ENCODE results near the gene NEO1. TPM values are rescaled to one million over a fixed set of nuclear protein-coding genes. Genes with fewer than 3 reads are reported as not detected.

The NEO1 gene
- total RNA-seq, 4 donors from 2014 or later, result 11.5 to 80.3 (median 36.1) TPM

DNA sequence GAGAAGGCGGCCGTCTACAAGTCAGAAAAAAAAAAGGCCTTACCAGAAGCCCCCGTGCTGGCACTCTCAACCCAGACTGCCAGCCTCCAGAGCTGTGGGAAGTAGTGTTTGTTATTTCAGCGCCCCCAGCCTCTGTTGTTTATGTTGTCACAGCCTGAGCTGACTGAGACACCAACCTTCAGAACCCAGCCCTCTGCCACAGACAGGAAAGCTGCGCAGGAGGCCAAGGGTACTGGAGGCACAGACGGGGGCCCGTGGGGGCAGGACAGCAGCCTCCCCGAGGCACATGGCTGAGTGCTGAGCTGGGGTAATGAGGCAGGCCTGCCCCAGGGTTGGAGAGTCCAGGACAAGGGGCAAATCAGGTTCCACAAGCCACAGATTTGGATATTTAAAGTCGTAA, 282.8 kb downstream of the NEO1 start:
- H3K4me3 ChIP-seq, result no peak overlapping the region
- no peaks in the 10 kb centered on the region for H3K4me1 ChIP-seq
- DNase-seq, result no peak
- no peaks in the 10 kb centered on the region for H3K9me3 ChIP-seq
- no peak overlapping the region for H3K27ac ChIP-seq
- intact Hi-C loops (cut with DNase I; ENCODE audit: low total_unique reads), result no loop called here
- no peaks in the 10 kb centered on the region for H3K27me3 ChIP-seq
- TF ChIP-seq, protein P1, sequence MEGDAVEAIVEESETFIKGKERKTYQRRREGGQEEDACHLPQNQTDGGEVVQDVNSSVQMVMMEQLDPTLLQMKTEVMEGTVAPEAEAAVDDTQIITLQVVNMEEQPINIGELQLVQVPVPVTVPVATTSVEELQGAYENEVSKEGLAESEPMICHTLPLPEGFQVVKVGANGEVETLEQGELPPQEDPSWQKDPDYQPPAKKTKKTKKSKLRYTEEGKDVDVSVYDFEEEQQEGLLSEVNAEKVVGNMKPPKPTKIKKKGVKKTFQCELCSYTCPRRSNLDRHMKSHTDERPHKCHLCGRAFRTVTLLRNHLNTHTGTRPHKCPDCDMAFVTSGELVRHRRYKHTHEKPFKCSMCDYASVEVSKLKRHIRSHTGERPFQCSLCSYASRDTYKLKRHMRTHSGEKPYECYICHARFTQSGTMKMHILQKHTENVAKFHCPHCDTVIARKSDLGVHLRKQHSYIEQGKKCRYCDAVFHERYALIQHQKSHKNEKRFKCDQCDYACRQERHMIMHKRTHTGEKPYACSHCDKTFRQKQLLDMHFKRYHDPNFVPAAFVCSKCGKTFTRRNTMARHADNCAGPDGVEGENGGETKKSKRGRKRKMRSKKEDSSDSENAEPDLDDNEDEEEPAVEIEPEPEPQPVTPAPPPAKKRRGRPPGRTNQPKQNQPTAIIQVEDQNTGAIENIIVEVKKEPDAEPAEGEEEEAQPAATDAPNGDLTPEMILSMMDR (IDR thresholded peaks at IDR 0.05), result no peak
- no peak for TF ChIP-seq POLR2A (IDR thresholded peaks at IDR 0.05)
- H3K36me3 ChIP-seq, result no peaks in the 10 kb centered on the region

DNA sequence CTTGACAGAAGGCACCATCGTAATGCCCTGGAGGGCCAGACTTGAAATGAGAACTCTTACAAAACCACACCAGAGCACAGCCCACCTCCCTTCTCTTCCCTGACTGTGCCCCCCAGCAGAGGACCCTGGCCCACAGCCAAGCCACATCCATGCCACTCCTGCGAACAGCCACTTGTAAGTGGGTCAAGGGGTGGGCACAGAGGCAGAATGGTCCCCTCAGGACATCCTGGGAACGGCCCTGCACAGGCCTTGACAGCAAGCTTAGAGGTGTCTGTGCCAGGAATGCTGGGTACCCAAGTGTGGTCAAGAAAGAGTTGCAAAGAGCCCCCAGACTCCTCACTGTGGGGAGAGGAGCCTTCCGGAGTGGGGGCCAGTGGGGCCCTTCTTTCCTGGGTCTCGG, 283.2 kb downstream of the NEO1 start:
- intact Hi-C loops (cut with DNase I; ENCODE audit: low total_unique reads), result no loop called here

DNA sequence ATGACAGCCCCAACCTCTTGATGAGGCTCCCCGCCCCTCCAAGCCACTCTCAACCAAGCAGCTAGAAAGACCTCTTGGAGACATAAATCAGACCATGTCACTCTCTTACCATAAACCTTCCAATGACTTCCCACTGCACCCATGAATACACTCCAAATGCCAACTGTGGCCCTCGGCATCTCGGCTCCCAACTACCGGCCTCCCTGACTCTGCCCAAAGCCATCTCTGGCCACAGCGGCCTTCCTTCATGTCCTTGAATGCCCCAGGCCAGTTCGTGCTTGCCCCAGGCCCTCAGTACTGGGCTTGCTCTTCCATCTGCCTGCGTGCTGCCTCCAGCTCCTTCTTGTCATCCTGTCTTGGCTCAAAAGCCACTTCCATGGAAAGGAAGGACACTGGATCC, 284.5 kb downstream of the NEO1 start:
- Histone ChIP-seq H3K9me3 (no peaks in the 10 kb centered on the region), H3K4me3 (no peak overlapping the region), H3K27ac (no peak overlapping the region), H3K4me1 (no peaks in the 10 kb centered on the region), H3K27me3 (no peaks in the 10 kb centered on the region), H3K36me3 (no peaks in the 10 kb centered on the region)
- no peak for TF ChIP-seq POLR2A (IDR thresholded peaks at IDR 0.05)
- TF ChIP-seq, protein P1 (IDR thresholded peaks at IDR 0.05), result no peak
- DNase-seq, result no peak
- intact Hi-C loops (cut with DNase I; ENCODE audit: low total_unique reads), result no loop called here

More for the DNA sequence above, 283.2 kb downstream of the NEO1 start:
- no peaks in the 10 kb centered on the region for H3K27me3 ChIP-seq
- TF ChIP-seq, protein P1 (IDR thresholded peaks at IDR 0.05), result no peak
- no peak for TF ChIP-seq POLR2A (IDR thresholded peaks at IDR 0.05)
- no peak overlapping the region for H3K4me3 ChIP-seq
- no peaks in the 10 kb centered on the region for H3K9me3 ChIP-seq
- no peaks in the 10 kb centered on the region for H3K4me1 ChIP-seq
- DNase-seq, result no peak
- no peaks in the 10 kb centered on the region for H3K36me3 ChIP-seq
- H3K27ac ChIP-seq, result no peak overlapping the region

DNA sequence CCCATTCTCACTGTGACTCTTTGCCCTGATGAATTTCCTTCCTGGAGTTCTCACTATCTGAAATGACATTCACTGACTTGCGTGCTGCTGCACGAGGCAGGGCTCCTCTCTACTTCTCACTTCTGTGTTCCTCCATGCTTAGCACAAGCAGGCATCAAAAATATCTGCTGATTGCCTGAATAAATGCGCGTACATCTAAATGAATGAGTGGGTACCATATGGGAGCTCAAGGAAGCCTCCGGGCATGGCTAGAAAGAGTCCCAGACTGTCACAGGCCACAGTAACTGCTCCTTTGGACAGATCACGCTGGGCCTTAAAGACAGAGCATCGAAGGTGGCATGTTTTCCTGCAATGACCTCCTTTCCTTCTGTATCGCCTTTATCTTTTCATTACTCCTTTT, 284.9 kb downstream of the NEO1 start:
- no peaks in the 10 kb centered on the region for H3K9me3 ChIP-seq
- no peaks in the 10 kb centered on the region for H3K27me3 ChIP-seq
- no peaks in the 10 kb centered on the region for H3K4me1 ChIP-seq
- TF ChIP-seq, protein P1 (IDR thresholded peaks at IDR 0.05), result no peak
- TF ChIP-seq POLR2A (IDR thresholded peaks at IDR 0.05), result no peak
- no peak overlapping the region for H3K27ac ChIP-seq
- no peak for DNase-seq
- intact Hi-C loops (cut with DNase I; ENCODE audit: low total_unique reads), result no loop called here
- H3K4me3 ChIP-seq, result no peak overlapping the region
- no peaks in the 10 kb centered on the region for H3K36me3 ChIP-seq

DNA sequence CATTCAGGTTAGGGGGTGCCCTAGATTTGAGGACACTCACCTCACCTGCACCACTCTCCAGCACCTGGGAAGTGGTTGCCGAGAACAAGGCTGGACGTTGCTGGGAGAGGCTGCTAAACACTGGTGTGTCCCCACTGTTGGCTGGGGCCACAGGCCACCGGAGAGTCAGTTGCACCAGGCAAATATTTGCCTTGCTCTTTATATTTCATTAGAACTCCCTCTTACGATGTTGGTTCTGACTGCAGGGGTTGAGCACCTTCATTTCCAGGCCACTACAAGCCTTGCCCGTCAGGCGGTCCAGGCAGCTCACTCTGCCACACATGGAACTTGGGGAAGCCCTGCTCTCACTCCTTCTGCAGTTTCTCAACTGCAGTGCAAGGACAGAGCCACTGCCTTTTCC, 285.8 kb downstream of the NEO1 start:
- intact Hi-C loops (cut with DNase I; ENCODE audit: low total_unique reads), result no loop called here
- H3K4me3 ChIP-seq, result no peak overlapping the region
- no peak for DNase-seq
- TF ChIP-seq, protein P1 (IDR thresholded peaks at IDR 0.05), result no peak
- no peak for TF ChIP-seq POLR2A (IDR thresholded peaks at IDR 0.05)
- no peaks in the 10 kb centered on the region for H3K27me3 ChIP-seq
- no peaks in the 10 kb centered on the region for H3K4me1 ChIP-seq
- H3K27ac ChIP-seq, result no peak overlapping the region
- H3K9me3 ChIP-seq, result no peaks in the 10 kb centered on the region
- no peaks in the 10 kb centered on the region for H3K36me3 ChIP-seq

Data from uterus (tissue), 4 donors.